Testis (tissue), 3 donors: ENCODE results near the gene HS6ST3. TPM values are rescaled to one million over a fixed set of nuclear protein-coding genes. Genes with fewer than 3 reads are reported as not detected.

Source experiments
- DNase-seq: peaks from one replicate; pipeline ENCODE4 v3.0.0-alpha.2; 2019
- H3K27ac ChIP-seq, 2 donors: fragments of 200-600 bp; sonication (generic); one replicate each; pipeline ENCODE4 v1.5.1; 2019
- H3K27me3 ChIP-seq: fragments of 200-600 bp; sonication (generic); one replicate; pipeline ENCODE4 v1.5.1; 2019
- H3K36me3 ChIP-seq: fragments of 200-600 bp; sonication (generic); one replicate; pipeline ENCODE4 v1.5.1; 2017; ENCODE audit warnings: low read depth; ENCODE audit errors: missing control alignments
- H3K4me1 ChIP-seq: fragments of 200-600 bp; sonication (generic); one replicate; pipeline ENCODE4 v1.5.1; 2019
- H3K4me3 ChIP-seq, 2 donors: fragments of 200-600 bp; sonication (generic); one replicate each; pipeline ENCODE4 v1.5.1; 2017 to 2019
- H3K9me3 ChIP-seq: fragments of 200-600 bp; sonication (generic); one replicate; pipeline ENCODE4 v1.5.1; 2017
- POLR2A ChIP-seq: fragments of 450-650 bp; IDR thresholded peaks from one replicate; pipeline ENCODE4 v1.6.1; 2017; ENCODE audit warnings: antibody characterized with exemption, mild to moderate bottlenecking, moderate library complexity
- WGBS, 2 donors: methylation state at CpG; one replicate each; pipeline ENCODE4 v1.1.5; 2018; 5-methylcytosine and 5-hydroxymethylcytosine counted together
- intact Hi-C: fragments of 100-400 bp; cut with DNase I; formaldehyde crosslinking; loops from one replicate; pipeline ENCODE4 v1.15.1; 2023; ENCODE audit warnings: low total_unique reads
- polyA plus RNA-seq: library from polyadenylated mRNA; stranded (reverse); fragments of 350-450 nt; fragmentation: Illumina TruSeq; extraction: RNeasy Lipid Tissue Mini Kit (QIAGEN cat#74804); gene quantifications from one replicate; pipeline ENCODE4 v1.2.3, GENCODE V29; 2014; ENCODE audit warnings: low read depth, low replicate concordance; ENCODE audit not compliant: insufficient read depth
- total RNA-seq, 2 donors: library from RNA; depleted of rRNA; stranded (reverse); fragments of >200 nt; gene quantifications; one replicate each; pipeline ENCODE4 v1.2.3, GENCODE V29; 2016
- TF ChIP-seq, protein P1 (sequence below), 3 experiments: fragments of 450-650 bp in 2 of 3; fragments of 200-600 bp in 1 of 3; sonication (generic) in 1 of 3; IDR thresholded peaks; one replicate each; pipeline ENCODE4 v1.5.1; 2016 to 2019; ENCODE audit warnings: antibody characterized with exemption in 3 of 3, mild to moderate bottlenecking in 2 of 3, moderate library complexity in 1 of 3

The HS6ST3 gene
- total and polyA plus RNA-seq, 3 donors from 2014 or later: 0.87 to 1.3 (median 1.3) TPM

GRCh38 chr13:96836733-96837132 lies 746.8 kb downstream of the HS6ST3 start:
- intact Hi-C loops: no loop called here
- no peaks in the 10 kb centered on the region for H3K9me3 ChIP-seq
- H3K36me3 ChIP-seq: no peaks in the 10 kb centered on the region
- H3K4me1 ChIP-seq: no peaks in the 10 kb centered on the region
- H3K27ac ChIP-seq: no peak overlapping the region
- WGBS, 2 donors: 93 to 100% methylated on average over 1 of the region's 1 CpG
- no peak for DNase-seq
- TF ChIP-seq, protein P1, sequence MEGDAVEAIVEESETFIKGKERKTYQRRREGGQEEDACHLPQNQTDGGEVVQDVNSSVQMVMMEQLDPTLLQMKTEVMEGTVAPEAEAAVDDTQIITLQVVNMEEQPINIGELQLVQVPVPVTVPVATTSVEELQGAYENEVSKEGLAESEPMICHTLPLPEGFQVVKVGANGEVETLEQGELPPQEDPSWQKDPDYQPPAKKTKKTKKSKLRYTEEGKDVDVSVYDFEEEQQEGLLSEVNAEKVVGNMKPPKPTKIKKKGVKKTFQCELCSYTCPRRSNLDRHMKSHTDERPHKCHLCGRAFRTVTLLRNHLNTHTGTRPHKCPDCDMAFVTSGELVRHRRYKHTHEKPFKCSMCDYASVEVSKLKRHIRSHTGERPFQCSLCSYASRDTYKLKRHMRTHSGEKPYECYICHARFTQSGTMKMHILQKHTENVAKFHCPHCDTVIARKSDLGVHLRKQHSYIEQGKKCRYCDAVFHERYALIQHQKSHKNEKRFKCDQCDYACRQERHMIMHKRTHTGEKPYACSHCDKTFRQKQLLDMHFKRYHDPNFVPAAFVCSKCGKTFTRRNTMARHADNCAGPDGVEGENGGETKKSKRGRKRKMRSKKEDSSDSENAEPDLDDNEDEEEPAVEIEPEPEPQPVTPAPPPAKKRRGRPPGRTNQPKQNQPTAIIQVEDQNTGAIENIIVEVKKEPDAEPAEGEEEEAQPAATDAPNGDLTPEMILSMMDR (IDR thresholded peaks at IDR 0.05): no peak
- TF ChIP-seq POLR2A: no peak
- no peak overlapping the region for H3K4me3 ChIP-seq
- no peaks in the 10 kb centered on the region for H3K27me3 ChIP-seq

DNA sequence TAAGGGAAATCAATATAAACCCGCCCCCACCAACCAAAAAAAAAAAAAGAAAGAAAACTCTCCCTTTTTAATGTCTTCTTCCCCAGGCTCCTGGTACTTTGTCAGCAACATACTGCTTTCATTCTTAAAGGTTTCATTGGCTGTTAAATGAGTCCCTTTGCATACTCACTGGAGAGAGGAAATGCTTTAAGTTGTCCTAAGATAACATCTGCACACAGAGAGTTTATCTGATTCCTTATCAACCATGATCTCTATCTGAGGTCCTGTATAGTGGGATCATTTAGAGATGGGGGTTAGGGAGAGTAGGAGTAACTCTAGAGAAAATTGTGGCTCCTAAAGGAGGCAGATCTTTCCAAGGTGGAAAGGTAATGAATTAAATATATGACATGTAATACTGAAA lies 747.9 kb downstream of the HS6ST3 start:
- TF ChIP-seq, protein P1 (IDR thresholded peaks at IDR 0.05): no peak
- Histone ChIP-seq H3K27me3 (no peaks in the 10 kb centered on the region), H3K27ac (no peak overlapping the region), H3K4me1 (no peaks in the 10 kb centered on the region), H3K36me3 (no peaks in the 10 kb centered on the region), H3K4me3 (no peak overlapping the region), H3K9me3 (no peaks in the 10 kb centered on the region)
- DNase-seq: no peak
- WGBS, 2 donors: 89 to 100% methylated on average over 1 of the region's 1 CpG
- intact Hi-C loops: no loop called here

- no peaks in the 10 kb centered on the region for H3K4me1 ChIP-seq
- intact Hi-C loops: no loop called here
- no peak overlapping the region for H3K4me3 ChIP-seq
- H3K36me3 ChIP-seq: no peaks in the 10 kb centered on the region
- H3K27ac ChIP-seq: no peak overlapping the region
- H3K27me3 ChIP-seq: no peaks in the 10 kb centered on the region
- no peak for DNase-seq
- TF ChIP-seq, protein P1 (IDR thresholded peaks at IDR 0.05): no peak
- TF ChIP-seq POLR2A: no peak
- no peaks in the 10 kb centered on the region for H3K9me3 ChIP-seq
These were observed 754.3 kb downstream of the HS6ST3 start for GRCh38 chr13:96844195-96844594.

DNA sequence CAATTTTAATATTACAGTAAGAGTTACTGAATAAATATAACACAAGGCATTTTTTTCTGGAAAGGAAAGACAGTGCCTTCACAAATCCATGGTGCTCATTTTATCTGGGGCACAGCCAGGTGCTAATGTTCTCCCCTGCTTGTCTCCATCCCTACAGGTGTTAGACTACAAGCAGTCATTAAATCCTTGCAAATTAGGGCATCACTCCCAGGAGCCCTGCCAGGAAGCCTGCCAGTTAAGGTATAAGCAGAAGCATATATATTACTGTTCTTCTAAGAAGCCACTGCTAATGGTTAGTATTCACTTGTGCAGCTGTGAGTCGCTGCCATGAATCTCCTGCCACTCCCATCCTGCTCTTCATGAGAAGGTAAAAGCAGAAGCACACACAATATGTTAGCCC lies 754.7 kb downstream of the HS6ST3 start:
- TF ChIP-seq POLR2A: no peak
- TF ChIP-seq, protein P1 (IDR thresholded peaks at IDR 0.05): no peak
- DNase-seq: no peak
- no peaks in the 10 kb centered on the region for H3K4me1 ChIP-seq
- H3K27ac ChIP-seq: no peak overlapping the region
- H3K4me3 ChIP-seq: no peak overlapping the region
- WGBS, 2 donors: 86 to 90% methylated on average over 1 of the region's 1 CpG
- H3K27me3 ChIP-seq: no peaks in the 10 kb centered on the region
- intact Hi-C loops: no loop called here
- no peaks in the 10 kb centered on the region for H3K36me3 ChIP-seq
- H3K9me3 ChIP-seq: no peaks in the 10 kb centered on the region

DNA sequence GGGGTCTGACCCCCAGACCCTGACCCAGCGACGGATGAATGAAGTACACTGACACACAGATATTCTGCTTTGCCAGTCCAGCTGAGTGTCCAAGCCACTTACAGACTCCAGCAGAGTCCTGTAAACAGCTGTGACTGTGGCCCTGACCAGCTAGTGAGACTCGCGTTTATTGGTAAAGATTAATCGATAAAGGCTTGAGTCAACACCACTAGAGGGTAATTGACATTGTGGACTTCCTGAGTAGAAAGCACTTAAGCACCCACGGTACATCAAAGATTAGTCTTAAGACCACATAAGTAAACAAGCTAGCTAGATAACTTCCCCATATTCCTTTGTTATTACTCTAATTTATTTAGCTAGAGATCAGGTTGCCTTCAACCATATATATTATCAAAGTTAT lies 758.4 kb downstream of the HS6ST3 start:
- Histone ChIP-seq H3K9me3 (no peaks in the 10 kb centered on the region), H3K27me3 (no peaks in the 10 kb centered on the region), H3K27ac (no peak overlapping the region), H3K4me1 (no peaks in the 10 kb centered on the region), H3K36me3 (no peaks in the 10 kb centered on the region), H3K4me3 (no peak overlapping the region)
- 87 to 94% methylated on average over 4 to 6 of the region's 6 CpGs for WGBS, 2 donors
- TF ChIP-seq, protein P1 (IDR thresholded peaks at IDR 0.05): no peak
- TF ChIP-seq POLR2A: no peak
- DNase-seq: no peak
- intact Hi-C loops: no loop called here
